HG03159 (cell line): ENCODE data around the gene LAMA2.

Experiments
- ATAC-seq: cut with Tn5 transposase; IDR thresholded peaks from one replicate; pipeline ENCODE4 v1.9.1; 2021; ENCODE audit warnings: mild to moderate bottlenecking, moderate library complexity; ENCODE audit not compliant: unreplicated experiment

Gene LAMA2

GRCh38 chr6:129252377-129253071, 369.6 kb downstream of the LAMA2 start:
- ATAC-seq: no peak

GRCh38 chr6:129253242-129253641, 370.3 kb downstream of the LAMA2 start:
- ATAC-seq: no peak

- no peak for ATAC-seq
Measured at GRCh38 chr6:129253727-129254126, 370.8 kb downstream of the LAMA2 start.

- ATAC-seq: no peak
Measured at GRCh38 chr6:129257196-129257595, 374.3 kb downstream of the LAMA2 start.

- no peak for ATAC-seq
Measured at GRCh38 chr6:129262661-129263060, 379.7 kb downstream of the LAMA2 start.

- ATAC-seq: no peak
Measured at GRCh38 chr6:129263176-129263575, 380.2 kb downstream of the LAMA2 start.

- ATAC-seq: no peak
Measured at GRCh38 chr6:129264480-129265045, 381.6 kb downstream of the LAMA2 start.

- no peak for ATAC-seq
Measured at GRCh38 chr6:129267028-129267427, 384.1 kb downstream of the LAMA2 start.

GRCh38 chr6:129269076-129269475, 386.1 kb downstream of the LAMA2 start:
- no peak for ATAC-seq

- ATAC-seq: no peak
Measured at GRCh38 chr6:129269891-129270290, 387.0 kb downstream of the LAMA2 start.

GRCh38 chr6:129270450-129270849, 387.5 kb downstream of the LAMA2 start:
- no peak for ATAC-seq

GRCh38 chr6:129273161-129273560, 390.2 kb downstream of the LAMA2 start:
- ATAC-seq: no peak

- ATAC-seq: no peak
Measured at GRCh38 chr6:129276461-129276860, 393.5 kb downstream of the LAMA2 start.

GRCh38 chr6:129276986-129277385, 394.0 kb downstream of the LAMA2 start:
- ATAC-seq: no peak

GRCh38 chr6:129279343-129280292, 396.7 kb downstream of the LAMA2 start:
- ATAC-seq: no peak

- no peak for ATAC-seq
Measured at GRCh38 chr6:129280293-129280644, 397.3 kb downstream of the LAMA2 start.

GRCh38 chr6:129280749-129281148, 397.8 kb downstream of the LAMA2 start:
- ATAC-seq: no peak

GRCh38 chr6:129281168-129281796, 398.3 kb downstream of the LAMA2 start:
- ATAC-seq: no peak

GRCh38 chr6:129282019-129282418, 399.1 kb downstream of the LAMA2 start:
- no peak for ATAC-seq

- ATAC-seq: no peak
Measured at GRCh38 chr6:129284225-129284624, 401.3 kb downstream of the LAMA2 start.
